ENCODE data around the gene TOP2A. TPM values are rescaled to one million over a fixed set of nuclear protein-coding genes. Genes with fewer than 3 reads are reported as not detected.

The TOP2A gene
- total RNA-seq, 1 donor from 2014 or later, result 0.51 TPM

DNA sequence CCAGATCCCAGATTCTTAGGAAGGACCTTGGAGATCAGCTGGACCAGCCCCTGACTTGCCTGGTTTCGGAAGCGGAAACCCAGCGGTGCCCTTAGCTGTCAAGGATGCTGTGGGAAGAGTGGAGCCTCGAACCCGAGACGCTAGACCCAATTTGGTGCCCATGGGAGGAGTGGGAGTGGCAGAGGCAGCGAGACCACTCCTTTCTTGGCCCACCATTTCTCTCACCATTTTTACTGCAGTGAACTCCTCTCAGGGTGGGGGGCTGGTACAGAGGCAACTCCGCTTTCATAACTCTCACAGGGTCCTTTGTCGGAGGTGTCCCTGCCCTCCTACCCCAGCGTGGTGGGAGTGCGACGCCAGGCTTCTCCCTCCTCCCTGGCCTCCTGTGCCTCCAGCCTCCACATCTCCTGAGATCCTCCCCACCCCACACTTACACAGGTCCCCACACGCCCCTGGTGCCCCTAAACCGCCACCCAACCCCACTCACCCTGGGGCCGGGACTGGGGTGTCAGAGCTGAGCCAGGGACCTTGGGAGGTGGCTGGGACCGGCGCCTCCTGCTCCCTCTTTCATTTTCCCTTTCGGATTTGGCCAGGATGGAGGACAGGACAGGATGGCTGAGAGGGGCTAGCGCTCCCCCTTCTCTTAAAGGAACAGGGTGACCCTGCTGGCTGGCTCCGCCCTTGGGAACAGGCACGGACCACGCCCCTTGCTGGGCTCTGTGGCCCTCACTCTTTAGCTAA lies 53.4 kb downstream of the TOP2A start, which contains the start of gene GJD3:
Gene GJD3, minus strand, starts transcription at position 617 of the 741 bp plus-strand sequence. CDS start 922 bp downstream, outside the sequence.
- no peak for DNase-seq (ENCODE audit: low spot score)
- intact Hi-C loops (cut with DNase I), result loop anchor here (5.0 kb wide), 1 partner anchor 33 kb away; no protein-coding TSS in a partner anchor

DNA sequence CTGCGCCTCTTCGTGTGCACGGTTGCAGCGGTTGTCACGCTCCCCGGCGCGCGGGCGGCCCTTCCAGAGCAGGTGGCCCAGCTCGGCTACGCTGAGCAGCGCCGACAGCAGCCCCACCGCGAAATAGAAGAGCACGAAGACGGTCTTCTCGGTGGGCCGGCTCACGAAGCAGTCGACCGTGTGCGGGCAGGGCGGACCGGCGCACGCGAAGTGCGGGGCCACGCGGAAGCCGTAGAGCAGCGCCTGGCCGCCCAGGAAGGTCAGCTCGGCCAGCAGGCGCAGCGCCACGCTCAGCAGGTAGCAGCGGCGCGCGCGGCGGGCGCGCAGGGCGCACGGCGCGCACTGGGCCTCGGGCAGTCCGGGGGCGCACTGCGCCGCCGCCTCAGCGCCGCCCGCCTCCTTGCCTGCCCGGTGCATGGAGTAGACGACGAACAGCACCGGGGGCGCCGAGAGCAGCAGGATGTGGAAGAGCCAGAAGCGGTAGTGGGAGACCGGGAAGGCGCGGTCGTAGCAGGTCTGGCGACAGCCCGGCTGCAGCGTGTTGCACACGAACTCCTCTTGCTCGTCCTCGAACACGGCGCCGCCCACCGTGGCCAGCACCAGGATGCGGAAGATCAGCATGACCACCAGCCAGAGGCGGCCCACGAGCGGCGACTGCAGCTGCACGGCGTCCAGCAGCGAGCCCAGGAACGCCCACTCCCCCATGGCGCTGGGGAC lies 54.4 kb downstream of the TOP2A start:
- intact Hi-C loops (cut with DNase I), result loop anchor here (2.0 to 5.0 kb wide), 3 partner anchors 34 to 198 kb away; no protein-coding TSS in a partner anchor
- no peak for DNase-seq (ENCODE audit: low spot score)

- DNase-seq (ENCODE audit: low spot score), result peak; percentile 85
- intact Hi-C loops (cut with DNase I), result loop anchor here (2.0 to 5.0 kb wide), 3 partner anchors 35 to 198 kb away; no protein-coding TSS in a partner anchor
Measured at GRCh38 chr17:40362696-40363110, 55.0 kb downstream of the TOP2A start.

DNA sequence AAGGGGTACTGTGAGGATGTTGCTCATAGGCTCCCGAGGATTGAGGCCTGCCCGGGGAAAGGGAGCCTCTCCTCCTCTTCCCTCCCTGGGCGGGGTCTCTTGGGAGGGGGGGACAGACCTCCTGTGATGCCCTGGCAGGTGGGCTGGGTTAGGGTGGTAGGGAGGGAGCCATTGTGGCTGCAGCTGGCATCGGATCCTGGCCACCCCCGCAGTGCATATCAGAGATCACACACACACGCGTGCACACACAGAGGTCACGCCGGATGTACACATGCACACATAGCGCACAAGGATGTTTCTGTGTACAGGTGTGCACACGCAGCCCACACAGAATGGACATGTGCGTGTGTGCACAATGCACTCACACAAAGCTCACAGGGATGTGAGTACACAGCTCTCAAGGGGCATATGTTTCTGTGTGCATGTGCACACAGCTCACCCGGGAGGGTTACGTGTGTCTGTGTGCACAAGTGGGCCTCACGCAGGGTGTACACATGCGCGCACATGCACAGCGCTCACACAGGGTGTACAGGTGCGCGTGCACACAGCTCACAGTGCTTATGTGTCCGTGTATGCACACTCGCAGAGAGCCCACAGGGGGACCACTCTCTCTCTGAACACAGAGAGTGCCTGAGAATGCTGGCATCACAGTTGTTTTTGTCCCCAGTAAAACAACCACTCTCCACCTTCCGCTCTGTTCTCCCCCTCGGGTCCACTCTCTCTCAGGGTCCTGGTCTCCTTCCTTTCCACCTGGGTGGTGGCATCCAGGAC lies 55.6 kb downstream of the TOP2A start:
- intact Hi-C loops (cut with DNase I), result loop anchor here (2.0 to 5.0 kb wide), 3 partner anchors 35 to 199 kb away; no protein-coding TSS in a partner anchor

DNA sequence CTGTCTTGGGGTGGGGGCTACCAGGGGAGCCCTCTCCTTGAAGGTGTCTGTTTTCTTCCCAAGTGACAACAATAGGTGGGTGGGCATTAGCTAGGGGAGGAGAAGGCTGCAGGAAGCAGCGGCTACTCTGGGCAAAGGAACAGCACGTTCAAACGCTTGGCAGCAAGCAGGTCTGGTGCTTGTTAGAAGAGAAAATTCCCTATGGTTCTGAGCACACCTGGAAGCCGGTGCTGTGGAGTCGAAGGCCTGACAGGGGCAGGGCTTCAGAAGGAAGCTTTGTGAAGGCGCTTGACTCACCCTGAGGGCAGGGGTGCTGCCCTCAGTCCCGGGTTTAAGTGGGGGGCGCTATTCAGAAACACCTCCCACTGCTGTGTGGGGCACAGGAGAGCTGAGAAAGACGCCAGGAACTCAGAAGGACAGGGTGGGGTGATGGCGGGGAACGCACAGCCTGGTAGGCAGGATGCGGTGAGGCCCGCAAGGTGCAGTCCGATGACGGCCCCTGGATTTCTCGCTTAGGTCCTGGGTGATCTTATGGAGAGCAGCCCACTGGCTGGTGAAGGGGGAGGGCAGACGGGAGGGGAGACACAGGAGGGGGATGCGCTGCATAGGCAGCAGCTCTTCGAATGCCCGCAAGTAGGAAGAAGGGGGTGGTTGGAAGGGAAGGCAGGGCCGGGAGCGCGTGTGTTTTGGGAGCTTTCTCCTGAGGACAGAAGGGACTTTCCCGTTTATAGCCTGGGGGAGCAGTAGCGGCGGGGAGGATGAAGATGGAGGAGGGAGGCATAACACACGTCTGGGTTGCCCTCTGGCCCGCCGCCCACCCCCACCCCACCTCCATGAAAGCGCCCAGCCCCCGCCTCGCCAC lies 56.4 kb downstream of the TOP2A start:
- intact Hi-C loops (cut with DNase I), result loop anchor here (5.0 kb wide), 1 partner anchor 36 kb away; no protein-coding TSS in a partner anchor

More for the DNA sequence above, 55.6 kb downstream of the TOP2A start:
- DNase-seq (ENCODE audit: low spot score), result no peak

GRCh38 chr17:40360091-40360490 lies 57.6 kb downstream of the TOP2A start:
- intact Hi-C loops (cut with DNase I), result loop anchor here (5.0 kb wide), 1 partner anchor 37 kb away; no protein-coding TSS in a partner anchor
- DNase-seq (ENCODE audit: low spot score), result no peak

More for the DNA sequence above, 56.4 kb downstream of the TOP2A start:
- no peak for DNase-seq (ENCODE audit: low spot score)

GRCh38 chr17:40358323-40359038 lies 59.2 kb downstream of the TOP2A start:
- intact Hi-C loops (cut with DNase I), result loop anchor here (5.0 to 10.0 kb wide), 2 partner anchors 59 to 154 kb away; partner anchors contain the start of gene TOP2A
- DNase-seq (ENCODE audit: low spot score), result peak; percentile 93

DNA sequence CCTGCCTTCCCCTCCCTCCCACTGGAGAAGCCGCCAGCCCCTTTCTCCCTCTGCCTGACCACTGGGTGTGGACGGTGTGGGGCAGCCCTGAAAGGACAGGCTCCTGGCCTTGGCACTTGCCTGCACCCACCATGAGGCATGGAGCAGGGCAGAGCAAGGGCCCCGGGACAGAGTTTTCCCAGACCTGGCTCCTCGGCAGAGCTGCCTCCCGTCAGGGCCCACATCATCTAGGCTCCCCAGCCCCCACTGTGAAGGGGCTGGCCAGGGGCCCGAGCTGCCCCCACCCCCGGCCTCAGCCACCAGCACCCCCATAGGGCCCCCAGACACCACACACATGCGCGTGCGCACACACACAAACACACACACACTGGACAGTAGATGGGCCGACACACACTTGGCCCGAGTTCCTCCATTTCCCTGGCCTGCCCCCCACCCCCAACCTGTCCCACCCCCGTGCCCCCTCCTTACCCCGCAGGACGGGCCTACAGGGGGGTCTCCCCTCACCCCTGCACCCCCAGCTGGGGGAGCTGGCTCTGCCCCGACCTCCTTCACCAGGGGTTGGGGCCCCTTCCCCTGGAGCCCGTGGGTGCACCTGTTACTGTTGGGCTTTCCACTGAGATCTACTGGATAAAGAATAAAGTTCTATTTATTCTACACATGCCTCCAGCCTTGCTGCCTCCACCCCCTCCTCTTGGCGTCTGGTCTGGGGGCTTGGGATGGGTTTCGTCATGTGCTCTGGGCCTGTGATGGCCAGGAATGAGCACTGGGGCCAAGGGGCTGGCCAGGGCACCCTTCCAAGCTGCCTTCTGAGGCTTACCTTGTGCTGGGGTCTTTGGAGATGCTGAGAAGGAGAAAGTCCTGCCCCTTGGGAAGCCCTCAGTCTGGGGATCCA lies 60.5 kb downstream of the TOP2A start:
- no peak for DNase-seq (ENCODE audit: low spot score)
- intact Hi-C loops (cut with DNase I), result loop anchor here (5.0 to 10.0 kb wide), 2 partner anchors 60 to 152 kb away; partner anchors contain the start of gene TOP2A

DNA sequence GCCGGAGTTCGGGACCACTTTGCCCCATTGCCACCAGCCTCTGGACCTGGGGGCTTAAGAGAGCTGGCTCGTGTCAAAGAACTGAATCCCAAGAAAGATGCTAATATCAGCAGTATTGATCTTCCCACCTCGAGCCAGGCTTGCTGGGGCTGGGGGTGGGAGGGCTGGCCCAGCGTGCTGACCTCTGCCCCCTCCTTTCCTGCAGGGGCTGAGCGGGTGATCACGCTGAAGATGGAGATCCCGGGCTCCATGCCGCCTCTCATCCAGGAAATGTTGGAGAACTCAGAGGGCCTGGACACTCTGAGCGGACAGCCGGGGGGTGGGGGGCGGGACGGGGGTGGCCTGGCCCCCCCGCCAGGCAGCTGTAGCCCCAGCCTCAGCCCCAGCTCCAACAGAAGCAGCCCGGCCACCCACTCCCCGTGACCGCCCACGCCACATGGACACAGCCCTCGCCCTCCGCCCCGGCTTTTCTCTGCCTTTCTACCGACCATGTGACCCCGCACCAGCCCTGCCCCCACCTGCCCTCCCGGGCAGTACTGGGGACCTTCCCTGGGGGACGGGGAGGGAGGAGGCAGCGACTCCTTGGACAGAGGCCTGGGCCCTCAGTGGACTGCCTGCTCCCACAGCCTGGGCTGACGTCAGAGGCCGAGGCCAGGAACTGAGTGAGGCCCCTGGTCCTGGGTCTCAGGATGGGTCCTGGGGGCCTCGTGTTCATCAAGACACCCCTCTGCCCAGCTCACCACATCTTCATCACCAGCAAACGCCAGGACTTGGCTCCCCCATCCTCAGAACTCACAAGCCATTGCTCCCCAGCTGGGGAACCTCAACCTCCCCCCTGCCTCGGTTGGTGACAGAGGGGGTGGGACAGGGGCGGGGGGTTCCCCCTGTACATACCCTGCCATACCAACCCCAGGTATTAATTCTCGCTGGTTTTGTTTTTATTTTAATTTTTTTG lies 61.6 kb downstream of the TOP2A start:
- intact Hi-C loops (cut with DNase I), result loop anchor here (1.0 to 10.0 kb wide), 3 partner anchors 53 to 151 kb away; partner anchors contain the start of gene TOP2A
- DNase-seq (ENCODE audit: low spot score), result no peak

DNA sequence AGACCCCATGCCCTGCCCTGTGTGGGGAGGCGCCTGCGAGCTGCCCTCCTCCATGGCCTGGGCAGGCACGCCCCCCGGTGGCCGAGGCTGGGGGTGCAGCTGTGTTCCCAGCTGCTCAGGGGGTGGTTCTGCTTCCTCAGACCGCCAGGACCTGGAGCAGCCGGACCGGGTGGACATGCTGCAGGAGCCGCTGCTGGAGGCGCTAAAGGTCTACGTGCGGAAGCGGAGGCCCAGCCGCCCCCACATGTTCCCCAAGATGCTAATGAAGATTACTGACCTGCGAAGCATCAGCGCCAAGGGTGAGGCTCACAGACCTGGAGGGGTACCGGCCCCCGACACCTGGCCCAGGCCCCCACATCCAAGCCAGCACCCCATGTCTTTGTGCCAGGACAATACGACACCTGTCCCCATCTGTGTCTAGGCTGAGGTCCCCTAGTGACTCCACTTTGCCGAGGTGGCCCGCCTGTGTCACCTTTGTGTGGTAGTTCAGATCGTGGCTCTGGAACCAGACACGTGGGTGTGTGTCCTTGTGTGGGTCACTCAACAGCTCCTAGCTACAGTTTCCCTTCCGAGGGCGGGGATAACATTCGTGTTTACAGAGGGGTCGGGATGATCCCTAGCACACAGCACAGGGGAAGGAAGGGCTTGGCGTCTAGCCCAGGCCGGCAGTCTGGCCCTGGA lies 62.4 kb downstream of the TOP2A start:
- intact Hi-C loops (cut with DNase I), result loop anchor here (1.0 to 10.0 kb wide), 3 partner anchors 52 to 150 kb away; partner anchors contain the start of gene TOP2A
- peak; percentile 89 for DNase-seq (ENCODE audit: low spot score)

DNA sequence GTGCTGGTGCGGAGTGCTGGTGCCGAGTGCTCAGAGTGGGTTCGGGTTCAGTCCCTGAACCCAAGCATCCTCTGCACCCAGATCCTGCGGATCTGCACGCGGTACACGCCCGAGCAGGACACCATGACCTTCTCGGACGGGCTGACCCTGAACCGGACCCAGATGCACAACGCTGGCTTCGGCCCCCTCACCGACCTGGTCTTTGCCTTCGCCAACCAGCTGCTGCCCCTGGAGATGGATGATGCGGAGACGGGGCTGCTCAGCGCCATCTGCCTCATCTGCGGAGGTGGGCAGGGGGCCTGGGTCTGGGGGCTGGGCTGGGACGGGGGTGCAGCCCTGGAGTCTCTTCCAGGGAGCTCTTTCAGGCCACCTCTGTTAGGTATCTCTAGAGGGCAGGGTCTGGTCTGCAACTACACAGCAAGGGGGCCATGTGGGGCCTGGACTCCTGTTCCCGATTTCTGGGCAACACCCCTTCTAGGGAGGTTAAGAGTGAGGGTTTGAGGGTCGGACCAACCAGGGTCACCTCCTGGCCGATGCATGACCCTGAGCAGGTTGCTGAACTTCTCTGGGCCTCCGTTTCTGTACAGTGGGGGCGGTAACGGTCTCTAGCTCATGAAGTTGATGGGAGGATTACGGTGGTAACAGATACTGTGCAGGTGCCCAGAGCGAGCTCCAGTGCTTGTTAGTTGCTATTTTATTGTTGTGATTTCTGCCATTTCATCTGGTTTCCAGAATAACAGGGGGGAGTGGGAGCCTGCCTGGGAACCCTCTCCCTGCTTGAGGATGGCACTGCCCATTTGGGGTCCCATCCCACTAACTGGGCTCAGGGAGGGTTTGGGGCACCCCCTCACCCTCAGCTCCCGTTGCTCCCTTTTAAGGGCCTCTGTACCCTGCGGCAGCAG lies 63.2 kb downstream of the TOP2A start:
- DNase-seq (ENCODE audit: low spot score), result no peak
- intact Hi-C loops (cut with DNase I), result loop anchor here (1.0 to 10.0 kb wide), 3 partner anchors 51 to 150 kb away; partner anchors contain the start of gene TOP2A

- DNase-seq (ENCODE audit: low spot score), result no peak
- intact Hi-C loops (cut with DNase I), result loop anchor here (10.0 kb wide), 1 partner anchor 148 kb away; no protein-coding TSS in a partner anchor
Measured at GRCh38 chr17:40352779-40353394, 64.8 kb downstream of the TOP2A start.

DNA sequence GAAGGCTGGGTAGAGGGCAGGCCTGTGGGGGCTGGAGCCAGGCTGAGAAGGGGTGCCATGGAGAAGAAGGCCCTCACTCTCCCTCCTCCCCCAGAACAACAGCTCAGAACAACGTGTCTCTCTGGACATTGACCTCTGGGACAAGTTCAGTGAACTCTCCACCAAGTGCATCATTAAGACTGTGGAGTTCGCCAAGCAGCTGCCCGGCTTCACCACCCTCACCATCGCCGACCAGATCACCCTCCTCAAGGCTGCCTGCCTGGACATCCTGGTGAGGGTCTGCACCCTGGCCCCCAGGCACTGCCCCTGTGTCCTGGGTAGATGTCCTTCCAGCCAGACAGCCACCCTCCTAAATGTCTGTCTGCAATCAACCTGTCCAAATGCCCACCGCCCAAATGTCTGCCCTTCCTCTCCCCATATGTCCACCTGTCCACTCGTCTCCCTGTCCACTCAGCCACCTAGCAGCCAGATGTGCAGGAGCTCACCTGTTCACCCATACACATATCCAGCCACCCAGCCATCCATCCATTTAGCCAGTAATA lies 65.4 kb downstream of the TOP2A start:
- DNase-seq (ENCODE audit: low spot score), result no peak
- intact Hi-C loops (cut with DNase I), result loop anchor here (10.0 kb wide), 1 partner anchor 148 kb away; no protein-coding TSS in a partner anchor

Measured in cardiac septum (tissue), 1 donor.